ENCODE data around the gene TCAP. TPM values are rescaled to one million over a fixed set of nuclear protein-coding genes. Genes with fewer than 3 reads are reported as not detected.

The TCAP gene
- total and polyA plus RNA-seq, 12 donors, result 2,452 to 6,290 (median 4,242) TPM

DNA sequence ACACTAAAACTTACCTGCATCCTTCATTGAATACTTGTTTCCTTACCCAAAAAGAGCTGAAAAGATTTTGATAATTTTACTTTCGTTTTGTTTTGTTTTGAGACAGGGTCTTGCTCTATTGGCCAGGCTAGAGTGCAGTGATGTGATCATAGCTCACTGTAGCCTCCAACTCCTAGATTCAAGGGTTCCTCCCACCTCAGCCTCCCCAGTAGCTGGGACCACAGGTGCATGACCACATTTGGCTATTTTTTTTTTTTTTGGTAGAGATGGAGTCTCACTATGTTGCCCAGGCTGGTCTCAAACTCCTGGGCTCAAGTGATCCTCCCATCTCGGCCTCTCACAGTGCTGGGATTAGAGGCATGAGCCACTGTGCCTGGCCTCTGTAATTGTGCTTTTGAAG, 10.0 kb upstream of the TCAP start:
- H3K4me1 ChIP-seq, result peaks cover 14 to 59% (median 33%) of the 10 kb centered on the region in 9 donors
- H3K36me3 ChIP-seq, result peaks cover 0 to 55% (median 0%) of the 10 kb centered on the region in 9 donors
- ATAC-seq, result no peak
- intact Hi-C loops (cut with DNase I), result no loop called here
- 90 to 98% methylated on average over 2 of the region's 2 CpGs for WGBS, 2 donors
- TF ChIP-seq, protein P1, sequence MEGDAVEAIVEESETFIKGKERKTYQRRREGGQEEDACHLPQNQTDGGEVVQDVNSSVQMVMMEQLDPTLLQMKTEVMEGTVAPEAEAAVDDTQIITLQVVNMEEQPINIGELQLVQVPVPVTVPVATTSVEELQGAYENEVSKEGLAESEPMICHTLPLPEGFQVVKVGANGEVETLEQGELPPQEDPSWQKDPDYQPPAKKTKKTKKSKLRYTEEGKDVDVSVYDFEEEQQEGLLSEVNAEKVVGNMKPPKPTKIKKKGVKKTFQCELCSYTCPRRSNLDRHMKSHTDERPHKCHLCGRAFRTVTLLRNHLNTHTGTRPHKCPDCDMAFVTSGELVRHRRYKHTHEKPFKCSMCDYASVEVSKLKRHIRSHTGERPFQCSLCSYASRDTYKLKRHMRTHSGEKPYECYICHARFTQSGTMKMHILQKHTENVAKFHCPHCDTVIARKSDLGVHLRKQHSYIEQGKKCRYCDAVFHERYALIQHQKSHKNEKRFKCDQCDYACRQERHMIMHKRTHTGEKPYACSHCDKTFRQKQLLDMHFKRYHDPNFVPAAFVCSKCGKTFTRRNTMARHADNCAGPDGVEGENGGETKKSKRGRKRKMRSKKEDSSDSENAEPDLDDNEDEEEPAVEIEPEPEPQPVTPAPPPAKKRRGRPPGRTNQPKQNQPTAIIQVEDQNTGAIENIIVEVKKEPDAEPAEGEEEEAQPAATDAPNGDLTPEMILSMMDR (IDR thresholded peaks at IDR 0.05), result no peak
- H3K27ac ChIP-seq, result no peak overlapping the region
- no peaks in the 10 kb centered on the region for H3K9me3 ChIP-seq
- no peaks in the 10 kb centered on the region for H3K27me3 ChIP-seq
- no peak for DNase-seq
- H3K4me3 ChIP-seq, result no peak overlapping the region

DNA sequence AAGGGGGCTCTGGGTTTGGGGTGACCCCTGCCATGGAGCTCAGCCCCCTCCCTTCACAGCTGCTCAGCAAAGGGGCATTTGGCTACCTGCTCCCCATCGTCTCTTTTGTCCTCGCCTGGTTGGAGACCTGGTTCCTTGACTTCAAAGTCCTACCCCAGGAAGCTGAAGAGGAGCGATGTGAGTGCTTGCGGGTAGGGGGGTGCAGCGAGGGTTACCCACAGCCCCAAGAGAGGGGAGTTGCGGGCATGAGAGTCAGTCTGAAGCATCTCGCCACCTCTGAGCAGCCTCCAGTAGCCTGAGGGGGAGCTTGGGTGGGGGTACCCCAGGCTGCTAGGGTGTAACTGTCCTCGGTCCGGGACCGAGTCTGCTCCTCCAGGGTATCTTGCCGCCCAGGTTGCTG, 6.8 kb upstream of the TCAP start:
- ATAC-seq (no peak), DNase-seq (no peak)
- WGBS, 2 donors, result 96 to 97% methylated on average over 11 of the region's 11 CpGs
- H3K4me3 ChIP-seq, result no peak overlapping the region
- H3K36me3 ChIP-seq, result peaks cover 0 to 82% (median 5%) of the 10 kb centered on the region in 9 donors
- H3K27me3 ChIP-seq, result no peaks in the 10 kb centered on the region
- peaks cover 35 to 76% (median 56%) of the 10 kb centered on the region in 9 donors for H3K4me1 ChIP-seq
- H3K9me3 ChIP-seq, result no peaks in the 10 kb centered on the region
- peak overlapping the region in 9 of 10 donors; percentile 62 to 98 (median 90) for H3K27ac ChIP-seq
- TF ChIP-seq, protein P1 (IDR thresholded peaks at IDR 0.05), result no peak
- intact Hi-C loops (cut with DNase I), result no loop called here

DNA sequence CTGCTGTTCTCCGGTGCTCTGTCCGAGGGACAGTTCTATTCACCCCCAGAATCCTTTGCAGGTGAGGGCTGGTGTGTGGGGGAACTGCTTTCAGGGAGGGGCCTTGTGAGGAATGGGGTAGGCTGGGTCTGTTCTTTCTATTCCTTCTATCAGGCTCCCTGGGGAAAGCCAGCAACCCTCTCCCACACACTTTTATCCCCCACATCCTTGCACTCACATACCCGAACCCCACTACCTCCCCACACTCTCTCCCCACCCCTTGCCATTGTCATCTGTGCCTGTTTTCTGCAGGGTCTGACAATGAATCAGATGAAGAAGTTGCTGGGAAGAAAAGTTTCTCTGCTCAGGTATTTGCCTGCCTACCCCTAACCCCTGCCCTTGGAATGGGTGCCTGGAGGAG, 6.4 kb upstream of the TCAP start:
- peaks cover 0 to 82% (median 5%) of the 10 kb centered on the region in 9 donors for H3K36me3 ChIP-seq
- ATAC-seq, result no peak
- no peaks in the 10 kb centered on the region for H3K27me3 ChIP-seq
- H3K4me3 ChIP-seq, result no peak overlapping the region
- 84 to 87% methylated on average over 3 of the region's 3 CpGs for WGBS, 2 donors
- H3K27ac ChIP-seq, result peak overlapping the region; percentile 62 to 98 (median 85)
- H3K4me1 ChIP-seq, result peaks cover 38 to 76% (median 59%) of the 10 kb centered on the region in 9 donors
- intact Hi-C loops (cut with DNase I), result no loop called here
- DNase-seq, result no peak
- TF ChIP-seq, protein P1 (IDR thresholded peaks at IDR 0.05), result no peak
- no peaks in the 10 kb centered on the region for H3K9me3 ChIP-seq

DNA sequence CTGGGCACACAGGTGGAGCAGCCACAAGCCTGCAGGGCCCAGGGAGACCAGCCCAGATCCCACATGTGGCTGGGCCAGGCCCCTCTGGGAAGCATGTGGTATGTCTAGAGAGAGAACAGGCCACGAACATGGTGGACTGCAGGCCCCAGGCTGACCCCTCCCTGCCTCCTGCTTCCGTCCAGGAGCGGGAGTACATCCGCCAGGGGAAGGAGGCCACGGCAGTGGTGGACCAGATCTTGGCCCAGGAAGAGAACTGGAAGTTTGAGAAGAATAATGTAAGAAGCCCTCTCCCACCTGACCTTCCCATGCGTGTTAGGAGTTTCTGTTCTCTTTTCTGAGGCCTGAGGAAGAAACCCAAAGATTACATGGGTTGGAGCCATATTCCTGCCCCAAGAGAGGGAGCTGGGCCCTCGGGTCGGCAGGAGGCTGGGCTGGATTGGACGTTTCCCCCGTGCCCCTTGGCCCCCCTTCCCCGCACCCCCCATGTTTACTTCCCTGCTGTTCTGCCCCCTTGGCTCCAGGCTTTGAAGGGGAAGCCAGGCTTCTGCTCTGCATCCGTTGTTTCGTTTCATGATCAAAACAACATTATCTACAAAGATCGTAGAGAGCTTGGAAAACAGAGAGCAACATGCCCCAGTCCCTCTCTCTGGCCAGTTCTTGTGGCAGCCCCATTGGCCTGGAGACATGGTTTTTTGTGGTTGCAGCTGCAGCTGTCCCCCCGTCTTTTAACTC, 5.7 kb upstream of the TCAP start:
- Histone ChIP-seq H3K4me3 (peak overlapping the region in 2 of 10 donors; percentile 24 to 33), H3K4me1 (peaks cover 37 to 76% (median 64%) of the 10 kb centered on the region in 9 donors), H3K27ac (peak overlapping the region; percentile 62 to 98 (median 85)), H3K27me3 (no peaks in the 10 kb centered on the region), H3K36me3 (peaks cover 0 to 78% (median 5%) of the 10 kb centered on the region in 9 donors), H3K9me3 (no peaks in the 10 kb centered on the region)
- intact Hi-C loops (cut with DNase I), result no loop called here
- TF ChIP-seq, protein P1 (IDR thresholded peaks at IDR 0.05), result no peak
- DNase-seq (peak in 1 of 2 donors; percentile 54), ATAC-seq (peak in 6 of 8 donors; percentile 15 to 58 (median 43))
- WGBS, 2 donors, result 35 to 50% methylated on average over 15 of the region's 15 CpGs
